ENCODE data around the gene TIMMDC1. TPM values are rescaled to one million over a fixed set of nuclear protein-coding genes. Genes with fewer than 3 reads are reported as not detected.

TIMMDC1 gene
- total and polyA plus RNA-seq, 10 of the 15 experiments (the other 5 are each of a cell fraction or from before 2014, with no cell fraction given): 55.9 to 146 (median 72.1) TPM

- TF ChIP-seq ZZZ3 (IDR thresholded peaks at IDR 0.05; ENCODE audit: control insufficient read depth, insufficient read length, low read depth) (no peak), HDGF (IDR thresholded peaks at IDR 0.05) (no peak), RB1 (IDR thresholded peaks at IDR 0.05; ENCODE audit: borderline replicate concordance) (no peak), SREBF1 (IDR thresholded peaks at IDR 0.05; ENCODE audit: low read length) (no peak), MEF2A (IDR thresholded peaks at IDR 0.05; ENCODE audit: insufficient read depth, low read depth, low read length) (0 out of 2 replicates have a peak, but pooled peaks have one; percentile 13), REST (IDR thresholded peaks at IDR 0.05; ENCODE audit: low read depth, low read length) (no peak), RCOR1 (conservative IDR thresholded peaks at IDR 0.05; ENCODE audit: low read depth, low read length) (no peak), KAT2A (conservative IDR thresholded peaks at IDR 0.05; ENCODE audit: control insufficient read depth, low read depth, low read length) (no peak), MYB (IDR thresholded peaks at IDR 0.05; ENCODE audit: borderline replicate concordance, low read depth, low read length) (no peak), NFIC (IDR thresholded peaks at IDR 0.05; ENCODE audit: low read depth, low read length) (peak; percentile 52; the same call in 1 of the 2 replicates), NKRF (conservative IDR thresholded peaks at IDR 0.05) (no peak), PAX8 (IDR thresholded peaks at IDR 0.05) (peak; percentile 73; the same call in 1 of the 2 replicates), PAX5 (IDR thresholded peaks at IDR 0.05; ENCODE audit: borderline replicate concordance, low read depth, low read length) (no peak), ATF2 (IDR thresholded peaks at IDR 0.05; ENCODE audit: low read length) (peak; percentile 71), IRF5 (IDR thresholded peaks at IDR 0.05; ENCODE audit: borderline replicate concordance) (no peak), TARDBP (IDR thresholded peaks at IDR 0.05; ENCODE audit: borderline replicate concordance) (no peak), TAF1 (IDR thresholded peaks at IDR 0.05; ENCODE audit: borderline replicate concordance, low read depth, low read length) (no peak), FOXM1 (IDR thresholded peaks at IDR 0.05; ENCODE audit: low read depth, low read length) (peak; percentile 32; the same call in 1 of the 2 replicates), POLR2A (IDR thresholded peaks at IDR 0.05; ENCODE audit: low read depth, low read length) (no peak), KDM1A (IDR thresholded peaks at IDR 0.05; ENCODE audit: borderline replicate concordance) (no peak)
- TF ChIP-seq, protein P1, sequence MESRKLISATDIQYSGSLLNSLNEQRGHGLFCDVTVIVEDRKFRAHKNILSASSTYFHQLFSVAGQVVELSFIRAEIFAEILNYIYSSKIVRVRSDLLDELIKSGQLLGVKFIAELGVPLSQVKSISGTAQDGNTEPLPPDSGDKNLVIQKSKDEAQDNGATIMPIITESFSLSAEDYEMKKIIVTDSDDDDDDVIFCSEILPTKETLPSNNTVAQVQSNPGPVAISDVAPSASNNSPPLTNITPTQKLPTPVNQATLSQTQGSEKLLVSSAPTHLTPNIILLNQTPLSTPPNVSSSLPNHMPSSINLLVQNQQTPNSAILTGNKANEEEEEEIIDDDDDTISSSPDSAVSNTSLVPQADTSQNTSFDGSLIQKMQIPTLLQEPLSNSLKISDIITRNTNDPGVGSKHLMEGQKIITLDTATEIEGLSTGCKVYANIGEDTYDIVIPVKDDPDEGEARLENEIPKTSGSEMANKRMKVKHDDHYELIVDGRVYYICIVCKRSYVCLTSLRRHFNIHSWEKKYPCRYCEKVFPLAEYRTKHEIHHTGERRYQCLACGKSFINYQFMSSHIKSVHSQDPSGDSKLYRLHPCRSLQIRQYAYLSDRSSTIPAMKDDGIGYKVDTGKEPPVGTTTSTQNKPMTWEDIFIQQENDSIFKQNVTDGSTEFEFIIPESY (IDR thresholded peaks at IDR 0.05): no peak
Observed at GRCh38 chr3:119469418-119470189, 28.7 kb upstream of the TIMMDC1 start (continued).

All from GM12878 (cell line).